Endodermal cell (in vitro differentiated cells): ENCODE data around the gene STAP1. TPM values are rescaled to one million over a fixed set of nuclear protein-coding genes. Genes with fewer than 3 reads are reported as not detected.

Source experiments
- DNase-seq: peaks from one replicate; pipeline ENCODE4 v3.0.0-alpha.2; 2017
- H3K27ac ChIP-seq: 2 replicates; pipeline ENCODE4 v1.5.1; 2013; ENCODE audit warnings: mild to moderate bottlenecking, low read depth, low read length, moderate library complexity
- H3K27me3 ChIP-seq: 2 replicates; pipeline ENCODE4 v1.6.1; 2013; ENCODE audit warnings: mild to moderate bottlenecking, low read length, moderate library complexity; ENCODE audit not compliant: insufficient read depth, control insufficient read depth, poor library complexity, severe bottlenecking
- H3K36me3 ChIP-seq: 2 replicates; pipeline ENCODE4 v1.7.0; 2013; ENCODE audit warnings: mild to moderate bottlenecking, low read length, moderate library complexity; ENCODE audit not compliant: control insufficient read depth, insufficient read depth
- H3K4me1 ChIP-seq: one replicate; pipeline ENCODE4 v1.7.0; 2013; ENCODE audit warnings: low read length; ENCODE audit not compliant: control insufficient read depth, insufficient read depth
- H3K4me3 ChIP-seq: 2 replicates; pipeline ENCODE4 v1.5.1; 2013; ENCODE audit warnings: mild to moderate bottlenecking, low read length, moderate library complexity
- H3K9ac ChIP-seq: 2 replicates; pipeline ENCODE4 v1.6.1; 2013; ENCODE audit warnings: mild to moderate bottlenecking, low read length, moderate library complexity; ENCODE audit not compliant: poor library complexity, severe bottlenecking; ENCODE audit errors: extremely low read depth
- H3K9me3 ChIP-seq: 2 replicates; pipeline ENCODE4 v1.6.1; 2013; ENCODE audit warnings: mild to moderate bottlenecking, low read length, moderate library complexity; ENCODE audit not compliant: control insufficient read depth
- H3K27ac Mint-ChIP-seq: 2 replicates; pipeline ENCODE4 v1.8.0; 2020; ENCODE audit warnings: mixed read lengths
- H3K27me3 Mint-ChIP-seq: 2 replicates; pipeline ENCODE4 v1.8.0; 2021; ENCODE audit warnings: mild to moderate bottlenecking, mixed read lengths; ENCODE audit not compliant: insufficient read depth
- H3K36me3 Mint-ChIP-seq: 2 replicates; pipeline ENCODE4 v1.8.0; 2020; ENCODE audit warnings: low read depth, mixed read lengths
- H3K4me1 Mint-ChIP-seq: 2 replicates; pipeline ENCODE4 v1.8.0; 2020; ENCODE audit warnings: mixed read lengths
- H3K4me3 Mint-ChIP-seq: 2 replicates; pipeline ENCODE4 v1.8.0; 2020; ENCODE audit warnings: mild to moderate bottlenecking, moderate library complexity, mixed read lengths
- H3K9me3 Mint-ChIP-seq: 2 replicates; pipeline ENCODE4 v1.8.0; 2020; ENCODE audit warnings: mild to moderate bottlenecking, mixed read lengths
- CTCF ChIP-seq: fragments of 200-600 bp; sonication (generic); conservative IDR thresholded peaks from 2 replicates; pipeline ENCODE4 v1.5.0; 2021; ENCODE audit warnings: antibody characterized with exemption, mild to moderate bottlenecking
- WGBS, 2 experiments: methylation state at CpG; one replicate each; pipeline versions ENCODE4 v1.1.5 to v1.1.7; 2013; ENCODE audit warnings: missing lambda C conversion rate in 2 of 2, mixed read lengths in 1 of 2; ENCODE audit not compliant: insufficient coverage in 1 of 2, insufficient read length in 1 of 2; 5-methylcytosine and 5-hydroxymethylcytosine counted together
- total RNA-seq, 2 donors: library from RNA; stranded (reverse); fragmentation: NEBNext Ultra II Directional in 1 of 2; extraction: Animal tissue kit (Norgen Biotek cat#: 25700) in 1 of 2; gene quantifications; 2 replicates in 1 of 2; 3 replicates in 1 of 2; pipeline ENCODE4 v1.2.1, GENCODE V29; 2021

The STAP1 gene
- total RNA-seq, 2 donors from 2014 or later, result not detected

- no peaks in the 10 kb centered on the region for H3K9me3 ChIP-seq
- no peaks in the 10 kb centered on the region for H3K36me3 ChIP-seq
- H3K36me3 Mint-ChIP-seq, result no peaks in the 10 kb centered on the region
- H3K9me3 Mint-ChIP-seq, result peaks cover 16% of the 10 kb centered on the region
- WGBS, 2 experiments, result 92 to 100% methylated on average over 1 to 2 of the region's 2 CpGs
- no peaks in the 10 kb centered on the region for H3K27me3 Mint-ChIP-seq
- H3K4me1 ChIP-seq, result no peaks in the 10 kb centered on the region
- no peaks in the 10 kb centered on the region for H3K4me1 Mint-ChIP-seq
- no peak for TF ChIP-seq CTCF
- no peak overlapping the region for H3K9ac ChIP-seq
- no peaks in the 10 kb centered on the region for H3K27me3 ChIP-seq
- H3K4me3 ChIP-seq, result no peak overlapping the region
- no peak overlapping the region for H3K27ac Mint-ChIP-seq
- H3K4me3 Mint-ChIP-seq, result no peak overlapping the region
- DNase-seq, result peak; percentile 40
- H3K27ac ChIP-seq, result no peak overlapping the region
Measured at GRCh38 chr4:67603310-67604028, 44.9 kb downstream of the STAP1 start.

GRCh38 chr4:67604029-67604381 is 45.5 kb downstream of the STAP1 start:
- no peak overlapping the region for H3K27ac ChIP-seq
- no peaks in the 10 kb centered on the region for H3K36me3 Mint-ChIP-seq

GRCh38 chr4:67604749-67605148 is 46.2 kb downstream of the STAP1 start:
- Mint-ChIP-seq H3K4me3 (no peak overlapping the region), H3K27me3 (no peaks in the 10 kb centered on the region), H3K27ac (no peak overlapping the region), H3K9me3 (peaks cover 8% of the 10 kb centered on the region), H3K4me1 (no peaks in the 10 kb centered on the region), H3K36me3 (peaks cover 3% of the 10 kb centered on the region)
- WGBS, 2 experiments, result 82 to 88% methylated on average over 3 of the region's 3 CpGs
- no peak overlapping the region for H3K27ac ChIP-seq
- H3K4me1 ChIP-seq, result no peaks in the 10 kb centered on the region
- DNase-seq, result no peak
- no peaks in the 10 kb centered on the region for H3K36me3 ChIP-seq
- H3K27me3 ChIP-seq, result no peaks in the 10 kb centered on the region
- no peak for TF ChIP-seq CTCF
- no peak overlapping the region for H3K9ac ChIP-seq
- H3K9me3 ChIP-seq, result no peaks in the 10 kb centered on the region
- H3K4me3 ChIP-seq, result no peak overlapping the region

More at GRCh38 chr4:67604029-67604381, 45.5 kb downstream of the STAP1 start:
- Histone ChIP-seq H3K9ac (no peak overlapping the region), H3K9me3 (no peaks in the 10 kb centered on the region), H3K27me3 (no peaks in the 10 kb centered on the region), H3K4me3 (no peak overlapping the region), H3K4me1 (no peaks in the 10 kb centered on the region), H3K36me3 (no peaks in the 10 kb centered on the region)
- H3K4me1 Mint-ChIP-seq, result no peaks in the 10 kb centered on the region
- no peak overlapping the region for H3K4me3 Mint-ChIP-seq
- TF ChIP-seq CTCF, result no peak
- 90% methylated on average over 2 of the region's 2 CpGs; no CpG with 5 or more reads in 1 of the 2 experiments for WGBS, 2 experiments
- no peak overlapping the region for H3K27ac Mint-ChIP-seq
- no peak for DNase-seq
- peaks cover 12% of the 10 kb centered on the region for H3K9me3 Mint-ChIP-seq
- no peaks in the 10 kb centered on the region for H3K27me3 Mint-ChIP-seq
